Measurements from ENCODE around the gene CEBPE. TPM values are rescaled to one million over a fixed set of nuclear protein-coding genes. Genes with fewer than 3 reads are reported as not detected.

CEBPE gene
- total RNA-seq, 1 donor from 2014 or later: not detected

DNA sequence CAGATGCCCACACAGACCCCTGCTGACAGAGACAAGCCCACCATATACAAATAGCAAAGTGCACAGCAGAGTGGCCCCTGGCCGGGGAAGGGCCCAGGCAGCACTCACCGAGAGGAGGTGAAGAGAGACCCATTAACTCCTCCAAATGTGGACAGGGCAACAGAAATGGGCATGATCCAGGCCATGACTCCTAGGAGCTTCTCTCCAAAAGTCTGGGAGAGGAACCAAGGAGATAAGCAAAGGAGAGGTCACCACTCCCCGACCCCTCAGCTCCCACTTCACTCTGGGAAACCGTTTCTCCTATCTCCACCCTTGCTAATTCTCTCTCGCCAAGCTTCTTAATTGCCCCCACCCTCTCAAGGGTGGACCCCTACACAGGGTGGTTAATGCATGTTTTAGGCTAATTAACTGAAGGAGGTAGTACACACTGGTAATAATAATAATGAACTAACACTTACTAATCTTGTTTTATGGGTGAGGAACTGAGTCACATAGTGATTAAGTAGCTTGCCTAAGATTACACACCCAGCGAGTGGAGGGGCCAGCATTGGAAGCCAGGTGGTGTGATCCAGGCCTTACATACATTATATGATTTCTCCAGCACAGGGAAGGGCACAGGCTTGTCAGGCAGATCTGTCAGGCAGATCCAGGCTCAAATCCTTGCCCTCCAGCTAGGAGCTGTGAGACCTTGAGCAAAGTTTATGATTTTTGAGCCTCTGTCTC lies 18.9 kb upstream of the CEBPE start:
- Mint-ChIP-seq H3K27ac (no peak overlapping the region), H3K4me3 (ENCODE audit: low read depth) (no peak overlapping the region), H3K36me3 (ENCODE audit: insufficient read depth) (no peaks in the 10 kb centered on the region), H3K9me3 (ENCODE audit: low read depth) (no peaks in the 10 kb centered on the region), H3K27me3 (no peaks in the 10 kb centered on the region), H3K4me1 (ENCODE audit: low read depth) (peaks cover 7% of the 10 kb centered on the region)
- TF ChIP-seq, protein P1, sequence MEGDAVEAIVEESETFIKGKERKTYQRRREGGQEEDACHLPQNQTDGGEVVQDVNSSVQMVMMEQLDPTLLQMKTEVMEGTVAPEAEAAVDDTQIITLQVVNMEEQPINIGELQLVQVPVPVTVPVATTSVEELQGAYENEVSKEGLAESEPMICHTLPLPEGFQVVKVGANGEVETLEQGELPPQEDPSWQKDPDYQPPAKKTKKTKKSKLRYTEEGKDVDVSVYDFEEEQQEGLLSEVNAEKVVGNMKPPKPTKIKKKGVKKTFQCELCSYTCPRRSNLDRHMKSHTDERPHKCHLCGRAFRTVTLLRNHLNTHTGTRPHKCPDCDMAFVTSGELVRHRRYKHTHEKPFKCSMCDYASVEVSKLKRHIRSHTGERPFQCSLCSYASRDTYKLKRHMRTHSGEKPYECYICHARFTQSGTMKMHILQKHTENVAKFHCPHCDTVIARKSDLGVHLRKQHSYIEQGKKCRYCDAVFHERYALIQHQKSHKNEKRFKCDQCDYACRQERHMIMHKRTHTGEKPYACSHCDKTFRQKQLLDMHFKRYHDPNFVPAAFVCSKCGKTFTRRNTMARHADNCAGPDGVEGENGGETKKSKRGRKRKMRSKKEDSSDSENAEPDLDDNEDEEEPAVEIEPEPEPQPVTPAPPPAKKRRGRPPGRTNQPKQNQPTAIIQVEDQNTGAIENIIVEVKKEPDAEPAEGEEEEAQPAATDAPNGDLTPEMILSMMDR (IDR thresholded peaks at IDR 0.05; ENCODE audit: unreplicated experiment): no peak
- DNase-seq (ENCODE audit: low spot score, unreplicated experiment): no peak

DNA sequence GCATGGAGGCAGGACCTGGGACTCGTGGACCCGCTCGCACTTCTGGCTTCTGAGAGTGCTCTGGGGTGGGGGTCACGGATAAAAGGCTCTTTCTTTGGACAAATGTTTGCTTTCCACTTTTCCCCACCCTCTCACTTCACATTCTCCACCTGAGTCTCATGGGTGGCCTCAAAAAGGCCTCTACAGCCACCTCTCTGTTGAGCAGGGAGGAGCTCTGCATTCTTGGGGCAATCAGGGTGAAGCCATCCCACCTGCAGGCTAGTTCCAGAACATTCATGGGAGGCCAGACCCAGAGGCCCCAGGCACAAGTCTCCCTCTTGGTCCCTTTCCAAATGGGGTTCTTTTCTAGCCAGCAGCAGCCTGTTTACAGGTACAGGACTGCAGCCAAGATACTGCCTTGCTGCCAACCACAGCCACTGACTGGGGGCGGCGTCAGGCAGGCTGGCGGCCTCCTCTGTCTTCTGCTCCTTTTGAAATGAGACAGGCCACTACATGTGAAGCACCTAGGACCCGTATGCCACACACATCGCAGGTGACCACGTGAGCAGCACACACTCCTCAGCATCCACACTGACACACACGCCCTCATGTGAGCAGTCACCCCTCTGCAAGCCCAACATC lies 18.2 kb upstream of the CEBPE start:
- no peak overlapping the region for H3K27ac Mint-ChIP-seq
- no peak overlapping the region for H3K4me3 Mint-ChIP-seq (ENCODE audit: low read depth)
- TF ChIP-seq, protein P1 (IDR thresholded peaks at IDR 0.05; ENCODE audit: unreplicated experiment): no peak
- no peaks in the 10 kb centered on the region for H3K9me3 Mint-ChIP-seq (ENCODE audit: low read depth)
- H3K36me3 Mint-ChIP-seq (ENCODE audit: insufficient read depth): no peaks in the 10 kb centered on the region
- DNase-seq (ENCODE audit: low spot score, unreplicated experiment): no peak
- no peaks in the 10 kb centered on the region for H3K27me3 Mint-ChIP-seq
- H3K4me1 Mint-ChIP-seq (ENCODE audit: low read depth): peaks cover 7% of the 10 kb centered on the region

DNA sequence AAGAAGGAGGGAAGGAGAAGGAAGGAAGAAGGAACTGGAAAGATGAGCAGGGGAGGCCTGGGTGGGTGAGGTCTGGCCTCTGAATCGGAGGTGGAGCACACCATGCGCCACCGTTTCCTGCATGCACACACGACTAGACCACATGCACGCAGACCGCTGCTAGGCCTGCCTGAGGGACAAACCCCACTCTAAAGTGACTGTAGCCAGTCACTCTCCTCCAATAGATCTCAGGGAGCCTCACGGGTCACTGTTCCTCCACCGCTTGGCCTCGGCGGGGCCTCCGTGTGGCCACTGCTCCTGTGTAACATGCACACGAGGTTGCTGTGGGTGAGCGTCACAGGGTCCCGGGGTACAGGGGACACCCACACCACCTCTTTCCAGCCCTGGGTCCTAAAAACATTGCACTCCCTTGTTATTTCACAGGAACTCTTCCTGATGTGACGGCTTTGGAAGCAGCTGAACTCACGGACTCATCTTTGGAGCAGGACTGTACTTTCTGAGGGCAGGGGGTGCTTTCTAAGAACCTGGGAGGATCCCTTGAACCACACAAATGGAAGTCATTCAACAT lies 17.6 kb upstream of the CEBPE start:
- TF ChIP-seq, protein P1 (IDR thresholded peaks at IDR 0.05; ENCODE audit: unreplicated experiment): no peak
- H3K27me3 Mint-ChIP-seq: no peaks in the 10 kb centered on the region
- H3K4me1 Mint-ChIP-seq (ENCODE audit: low read depth): peaks cover 7% of the 10 kb centered on the region
- H3K9me3 Mint-ChIP-seq (ENCODE audit: low read depth): no peaks in the 10 kb centered on the region
- no peak overlapping the region for H3K27ac Mint-ChIP-seq
- no peaks in the 10 kb centered on the region for H3K36me3 Mint-ChIP-seq (ENCODE audit: insufficient read depth)
- no peak overlapping the region for H3K4me3 Mint-ChIP-seq (ENCODE audit: low read depth)
- DNase-seq (ENCODE audit: low spot score, unreplicated experiment): no peak

DNA sequence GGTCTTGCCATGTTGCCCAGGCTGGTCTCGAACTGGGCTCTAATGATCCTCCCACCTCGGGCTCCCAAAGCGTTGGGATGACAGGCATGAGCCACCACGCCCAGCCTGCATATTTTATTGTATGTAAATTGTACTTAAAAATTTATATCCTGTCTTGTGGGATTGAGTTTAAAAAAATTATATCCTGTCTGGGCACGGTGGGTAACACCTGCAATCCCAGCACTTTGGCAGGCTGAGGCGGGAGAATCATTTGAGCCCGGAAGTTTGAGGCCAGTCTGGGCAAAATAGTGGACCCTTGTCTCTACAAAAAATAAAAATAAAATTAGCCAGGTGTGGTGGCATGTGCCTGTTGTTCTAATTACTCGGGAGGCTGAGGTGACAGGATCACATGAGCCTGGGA lies 13.9 kb upstream of the CEBPE start:
- DNase-seq (ENCODE audit: low spot score, unreplicated experiment): no peak
- no peak overlapping the region for H3K27ac Mint-ChIP-seq
- TF ChIP-seq, protein P1 (IDR thresholded peaks at IDR 0.05; ENCODE audit: unreplicated experiment): no peak
- H3K4me3 Mint-ChIP-seq (ENCODE audit: low read depth): no peak overlapping the region
- peaks cover 4% of the 10 kb centered on the region for H3K36me3 Mint-ChIP-seq (ENCODE audit: insufficient read depth)
- no peaks in the 10 kb centered on the region for H3K27me3 Mint-ChIP-seq
- peaks cover 3% of the 10 kb centered on the region for H3K4me1 Mint-ChIP-seq (ENCODE audit: low read depth)
- no peaks in the 10 kb centered on the region for H3K9me3 Mint-ChIP-seq (ENCODE audit: low read depth)

DNA sequence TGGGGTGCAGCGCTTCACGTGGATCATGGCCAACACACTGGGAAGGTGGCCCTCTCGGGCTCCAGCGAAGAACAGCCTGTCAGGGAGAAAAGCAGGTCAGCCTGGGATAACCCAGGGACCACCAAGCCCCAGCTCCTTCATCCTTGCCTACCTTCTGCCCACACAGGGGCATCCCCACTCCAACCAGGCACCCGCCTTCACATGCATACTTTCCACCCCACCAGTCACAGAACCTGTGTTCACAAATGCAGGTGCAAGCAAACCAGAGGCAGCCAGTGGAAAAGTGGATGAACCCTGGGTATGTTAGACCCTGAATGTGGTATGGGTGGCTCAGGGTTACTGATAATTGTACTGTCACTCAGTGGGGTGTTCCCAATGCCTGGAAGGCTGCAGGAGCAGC lies 12.4 kb upstream of the CEBPE start:
- no peak overlapping the region for H3K4me3 Mint-ChIP-seq (ENCODE audit: low read depth)
- TF ChIP-seq, protein P1 (IDR thresholded peaks at IDR 0.05; ENCODE audit: unreplicated experiment): no peak
- no peaks in the 10 kb centered on the region for H3K4me1 Mint-ChIP-seq (ENCODE audit: low read depth)
- H3K36me3 Mint-ChIP-seq (ENCODE audit: insufficient read depth): peaks cover 4% of the 10 kb centered on the region
- no peaks in the 10 kb centered on the region for H3K9me3 Mint-ChIP-seq (ENCODE audit: low read depth)
- H3K27me3 Mint-ChIP-seq: no peaks in the 10 kb centered on the region
- H3K27ac Mint-ChIP-seq: no peak overlapping the region
- no peak for DNase-seq (ENCODE audit: low spot score, unreplicated experiment)
